ENCODE measurements around the gene GATC.
"Not testable (repeated sequence)": the region's sequence is repeated elsewhere in the genome, so short reads cannot be mapped to it uniquely, and the experiment has no call there.

The GATC gene

DNA sequence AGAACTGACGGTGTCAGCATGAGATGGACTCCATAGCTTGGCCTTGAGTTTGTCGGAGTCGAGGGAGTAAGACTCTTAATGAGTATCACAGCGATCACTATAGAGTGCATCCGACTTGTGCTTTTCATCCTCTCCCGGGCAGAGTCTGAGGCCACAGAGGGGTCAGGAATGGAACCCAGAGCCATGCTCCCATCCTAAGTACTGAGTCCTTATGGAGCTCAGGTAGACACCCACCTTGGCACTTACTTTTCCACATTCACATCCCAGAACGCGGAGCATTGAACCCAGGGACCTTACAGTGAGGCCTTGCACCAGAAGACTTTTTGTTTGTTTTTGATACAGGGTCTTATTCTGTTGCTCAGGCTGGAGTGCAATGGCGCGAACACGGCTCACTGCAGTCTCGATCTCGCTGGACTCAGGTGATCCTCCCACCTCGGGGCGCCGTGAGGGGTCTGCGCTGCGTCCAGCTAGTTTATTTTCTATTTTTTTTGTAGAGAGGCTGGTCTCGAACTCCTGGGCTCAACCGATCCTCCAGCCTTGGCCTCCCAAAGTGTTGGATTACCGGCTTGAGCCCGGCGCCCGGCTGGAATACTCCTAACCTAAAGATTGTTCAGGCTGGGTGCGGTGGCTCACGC, 24.0 kb downstream of the GATC start:
- peak in 1 of 3 experiments; percentile 53 for DNase-seq

DNA sequence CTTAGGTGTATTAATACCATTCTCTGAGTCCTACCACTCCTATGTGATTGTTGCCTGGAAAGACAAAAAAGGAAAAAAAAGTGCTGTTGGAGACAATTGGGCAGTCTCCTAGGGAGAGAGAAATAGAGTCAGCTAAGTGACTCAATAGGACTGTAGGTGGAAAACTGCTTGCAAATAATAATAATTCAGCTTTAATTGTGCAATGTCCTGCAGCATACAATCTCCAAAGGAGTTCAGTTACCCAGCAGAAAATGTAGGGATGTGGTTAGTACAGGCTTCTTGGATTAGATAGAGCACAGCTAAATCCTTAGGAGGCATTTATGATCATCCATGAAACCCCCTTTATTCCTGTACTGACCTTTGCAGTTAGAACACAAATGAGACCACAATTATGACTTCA, 26.3 kb downstream of the GATC start:
- DNase-seq, result no peak

DNA sequence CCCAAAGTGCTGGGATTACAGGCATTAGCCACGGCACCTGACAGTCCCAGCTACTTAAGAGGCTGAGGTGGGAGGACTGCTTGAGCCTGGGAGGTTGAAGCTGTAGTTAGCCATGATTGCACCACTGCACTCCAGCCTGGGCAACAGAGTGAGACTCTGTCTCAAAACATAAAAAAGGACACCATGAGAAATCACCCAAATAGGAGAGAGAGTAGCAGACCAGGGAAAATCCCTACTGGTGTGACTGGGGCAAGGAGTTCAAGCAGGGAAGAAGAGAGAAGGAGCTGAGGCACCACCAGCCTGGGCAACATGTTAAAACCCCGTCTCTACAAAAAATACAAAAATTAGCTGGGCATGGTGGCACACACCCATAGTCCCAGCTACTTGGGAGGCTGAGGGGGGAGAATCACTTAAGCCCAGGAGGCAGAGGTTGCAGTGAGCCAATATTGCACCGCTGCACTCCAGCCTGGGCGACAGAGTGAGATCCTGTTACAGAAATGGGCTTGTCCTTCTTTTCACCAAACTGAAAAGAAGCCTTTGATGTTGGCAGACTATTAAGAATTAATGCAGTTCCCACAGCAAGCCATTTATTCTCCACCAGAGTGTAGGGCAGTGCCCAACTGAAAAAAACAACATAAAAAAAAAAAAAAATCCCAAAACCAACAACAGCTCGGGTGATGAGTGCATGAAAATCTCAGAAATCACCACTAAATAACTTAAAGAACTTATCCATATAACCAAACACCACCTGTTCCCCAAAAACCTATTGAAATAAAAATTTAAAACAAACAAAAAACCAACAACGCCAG, 27.8 kb downstream of the GATC start:
- DNase-seq, result peak in 1 of 3 experiments; percentile 19

DNA sequence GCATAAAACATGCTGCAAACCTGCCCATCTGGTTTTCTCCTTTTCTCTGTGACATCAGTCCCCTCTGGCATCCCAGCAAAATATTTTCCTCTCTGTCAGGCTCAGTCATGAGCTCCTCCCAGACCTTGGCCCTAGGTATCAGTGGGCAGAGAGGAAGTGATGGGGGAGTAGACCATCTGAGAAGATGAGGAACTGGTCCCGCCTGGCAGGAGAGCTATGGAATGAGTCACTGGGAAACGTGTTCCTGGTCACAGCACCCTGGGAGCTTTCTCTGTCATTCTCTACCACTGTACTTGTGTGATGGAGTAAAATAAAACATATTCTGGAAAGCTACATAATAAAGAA, 28.3 kb downstream of the GATC start:
- peak in 2 of 3 experiments; percentile 27 to 43 for DNase-seq

DNA sequence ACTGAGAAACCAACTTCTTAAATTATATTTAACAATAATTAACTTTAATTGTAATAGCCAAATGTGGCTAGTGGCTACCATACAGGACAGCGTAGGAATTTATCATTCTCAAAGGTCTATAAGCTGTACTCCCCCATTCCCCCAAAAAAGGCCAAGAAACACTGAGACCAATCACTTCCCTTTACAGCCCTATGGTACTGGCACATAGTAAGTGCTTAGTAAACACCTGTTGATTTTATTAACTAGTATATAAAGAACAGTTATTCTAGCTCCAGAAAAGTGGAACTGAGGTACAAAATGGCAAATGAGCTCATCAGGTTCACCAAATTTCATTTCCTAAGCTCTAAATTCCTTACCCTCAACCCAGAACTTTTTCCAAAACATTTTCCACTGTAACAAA, 29.4 kb downstream of the GATC start:
- no peak for DNase-seq

DNA sequence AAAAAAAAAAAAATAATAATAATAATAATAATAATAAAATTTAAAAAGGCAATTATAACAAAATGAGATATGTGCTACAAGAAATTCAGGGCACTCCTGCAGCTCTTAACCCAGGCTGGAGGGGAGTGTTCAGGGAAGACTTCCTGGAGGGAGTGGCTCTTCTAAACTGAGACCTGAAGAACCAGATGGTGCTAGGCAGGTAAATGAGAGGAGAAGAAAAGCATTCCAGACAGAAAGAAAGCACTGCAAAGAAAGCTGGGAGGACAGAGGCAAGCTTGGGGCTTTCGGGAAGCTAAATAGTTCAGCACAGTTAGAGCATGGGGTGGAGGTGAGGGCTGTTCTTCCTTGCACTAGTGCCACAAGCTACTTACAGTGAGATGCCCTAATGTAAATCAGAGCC, 33.2 kb downstream of the GATC start:
- DNase-seq, result no peak

DNA sequence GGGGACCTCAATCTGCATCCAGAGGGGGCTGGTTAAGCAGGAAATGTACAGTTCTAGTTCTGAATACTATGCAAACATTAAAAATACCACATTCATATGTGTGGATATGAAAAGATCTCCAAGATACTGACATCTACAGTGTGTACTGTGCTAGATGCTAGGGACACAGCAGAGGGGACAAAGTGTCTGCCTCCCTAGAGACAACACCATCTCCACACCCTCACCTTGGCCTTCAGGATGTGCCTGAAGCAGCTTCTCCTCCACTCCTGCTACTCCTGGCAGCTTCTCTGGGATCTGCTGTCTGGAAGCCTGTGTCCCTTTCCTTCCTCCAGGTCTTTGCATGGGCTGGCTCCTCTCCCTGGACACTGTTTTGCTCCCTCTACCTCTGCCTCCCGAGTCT, 34.0 kb downstream of the GATC start:
- DNase-seq, result no peak

DNA sequence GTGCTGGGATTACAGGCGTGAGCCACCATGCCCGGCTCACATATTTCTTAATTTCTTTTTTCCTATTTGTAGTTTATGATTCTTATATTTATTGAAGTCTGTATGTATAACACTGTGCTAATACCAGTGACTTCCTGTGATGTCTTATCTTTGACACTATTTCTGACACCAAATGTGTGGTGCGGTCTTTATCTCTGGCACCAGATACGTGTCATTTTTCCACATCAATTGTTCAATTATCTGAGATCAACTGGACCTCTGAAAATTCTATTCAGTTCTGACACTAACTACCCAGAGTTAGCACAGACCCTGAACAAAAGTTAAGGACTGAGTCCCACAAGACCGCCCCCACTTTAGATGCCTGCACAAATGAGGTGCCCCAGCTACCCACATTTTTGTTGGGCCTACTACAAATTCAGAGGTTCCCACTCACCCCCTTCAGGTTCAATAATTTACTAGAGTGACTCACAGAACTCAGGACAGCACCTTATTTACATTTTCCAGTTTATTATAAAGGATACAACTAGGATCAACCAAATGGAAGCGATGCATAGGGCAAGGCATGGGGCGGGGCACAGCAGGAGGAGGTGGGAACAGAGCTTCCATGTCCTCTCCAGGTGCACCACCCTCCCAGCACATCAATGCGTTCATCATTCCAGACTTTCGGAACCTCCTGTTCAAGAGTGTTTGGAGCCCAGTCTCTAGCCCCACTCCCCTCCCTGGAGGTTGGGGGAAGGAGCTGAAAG, 35.0 kb downstream of the GATC start:
- DNase-seq, result no peak

DNA sequence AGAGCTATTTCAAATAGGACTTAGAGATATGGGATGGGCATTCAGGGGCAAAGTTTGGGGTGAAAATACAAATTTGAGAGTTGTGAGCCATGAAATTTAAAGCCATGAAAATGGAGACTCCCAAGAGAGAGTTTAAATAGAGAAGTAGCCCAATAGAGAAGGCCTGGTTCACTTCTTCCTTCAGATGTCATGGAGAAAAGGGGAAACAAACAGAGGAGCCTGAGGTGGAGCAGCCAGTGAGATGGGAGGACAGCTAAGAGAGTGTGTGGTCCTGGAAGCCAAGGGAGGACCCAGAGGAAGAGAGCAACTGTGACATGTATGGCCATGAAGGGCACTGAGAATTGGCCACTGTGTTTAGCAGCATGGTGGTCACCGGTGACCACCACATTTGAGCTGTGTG, 37.4 kb downstream of the GATC start:
- no peak for DNase-seq

DNA sequence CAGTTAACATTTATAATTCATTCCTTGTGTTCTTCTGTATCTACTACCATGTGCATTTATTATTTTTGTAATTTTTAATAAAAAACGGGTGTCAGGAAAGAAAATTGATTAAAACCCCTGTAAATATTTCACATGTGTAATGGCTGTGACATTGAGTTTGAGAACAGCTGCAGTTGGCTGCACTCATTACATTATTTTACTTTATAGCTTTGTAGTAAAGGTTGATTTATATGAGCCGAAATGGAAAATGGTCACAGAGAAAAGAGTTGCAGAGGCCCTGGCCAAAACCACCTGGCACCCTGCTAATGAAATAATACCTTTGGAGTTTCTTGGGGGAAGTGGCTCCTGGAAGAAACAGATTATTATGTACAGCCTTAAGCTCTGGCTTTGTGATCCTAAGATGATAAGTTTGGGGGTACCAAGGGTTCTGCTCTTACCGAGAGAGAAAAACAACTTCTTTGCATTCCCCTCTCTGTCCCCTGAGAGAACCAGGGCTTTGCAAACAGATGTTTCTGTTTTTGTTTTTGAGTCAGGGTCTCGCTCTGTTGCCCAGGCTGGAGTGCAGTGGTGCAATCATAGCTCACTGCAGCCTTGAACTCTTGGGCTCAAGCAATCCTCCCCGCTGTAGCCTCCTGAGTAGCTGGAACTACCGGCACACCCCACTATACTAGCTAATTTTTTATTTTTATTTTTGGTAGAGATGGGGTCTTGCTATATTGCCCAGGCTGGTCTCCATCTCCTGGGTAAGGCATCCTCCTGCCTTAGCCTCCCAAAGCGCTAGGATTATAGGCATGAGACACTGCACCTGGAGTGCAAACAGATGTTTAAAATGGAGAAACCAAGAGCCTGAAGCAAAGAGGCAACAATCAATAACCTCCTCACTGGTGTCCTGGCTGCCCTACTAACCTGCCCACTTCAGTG, 40.0 kb downstream of the GATC start:
- no peak for DNase-seq

DNA sequence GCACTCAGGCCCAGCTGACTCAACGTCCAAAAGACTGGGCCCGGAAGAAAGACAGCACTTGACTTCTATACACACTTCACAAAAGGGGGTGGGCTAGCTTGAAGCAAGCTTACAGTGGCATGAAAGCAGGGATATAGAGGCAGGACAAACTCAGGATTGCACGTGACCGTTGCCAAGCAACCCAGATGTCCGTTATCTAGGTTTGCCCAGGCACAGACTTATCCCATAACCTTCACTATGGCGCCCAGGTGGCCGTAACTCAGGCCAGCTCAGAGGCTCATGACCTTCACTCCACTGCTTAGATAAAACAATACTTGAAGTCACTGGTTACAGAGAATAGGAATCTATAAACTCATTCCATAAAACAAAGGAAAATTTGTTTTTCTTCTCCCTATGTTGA, 41.3 kb downstream of the GATC start:
- DNase-seq, result not testable (repeated sequence)

DNA sequence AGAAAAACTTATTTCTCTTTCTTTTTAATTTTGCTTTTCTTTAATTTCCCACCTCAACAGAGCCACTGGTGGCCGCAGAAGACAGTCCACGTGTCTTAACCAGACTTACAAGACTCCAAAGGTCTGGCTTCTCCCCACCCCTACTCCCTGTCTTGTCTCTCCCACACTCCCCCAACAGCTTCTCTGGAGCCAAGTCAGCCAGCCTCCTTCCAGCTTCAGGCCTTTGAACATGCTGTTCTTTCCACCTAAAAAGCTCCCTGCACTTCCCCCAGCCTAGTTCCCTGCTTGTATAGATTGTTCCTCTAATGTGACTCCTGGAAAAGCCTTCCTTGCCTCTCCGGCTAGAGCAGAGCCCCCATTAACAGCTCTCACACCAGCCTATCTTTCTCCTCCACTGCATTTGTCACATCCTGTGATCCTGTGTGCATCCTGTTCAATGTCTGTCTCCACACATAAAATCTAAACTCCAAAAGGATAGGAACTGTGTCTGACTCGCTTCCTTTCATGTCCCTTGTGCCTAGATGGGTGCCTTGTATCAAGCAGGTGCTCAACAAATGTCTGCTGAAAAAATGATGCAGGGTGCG, 41.9 kb downstream of the GATC start:
- DNase-seq, result no peak

DNA sequence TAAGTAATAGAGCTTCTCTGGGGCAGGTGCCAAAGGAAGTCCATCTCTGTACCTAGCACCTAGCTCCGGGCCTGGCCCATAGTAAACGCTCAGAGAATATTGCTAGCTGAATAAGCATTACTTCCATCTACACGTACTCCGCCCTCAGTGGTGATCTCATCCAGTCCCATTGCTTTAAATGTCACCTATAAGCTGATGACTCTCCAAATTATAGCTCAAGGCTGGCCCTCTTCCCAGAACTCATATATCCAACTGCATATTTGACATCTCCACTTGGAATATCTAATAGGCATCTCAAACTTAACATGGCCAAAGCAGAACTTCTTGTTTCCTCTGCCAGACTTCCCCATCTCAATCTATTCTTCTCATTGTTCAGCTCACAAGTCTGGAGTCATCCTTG, 42.8 kb downstream of the GATC start:
- DNase-seq, result no peak

DNA sequence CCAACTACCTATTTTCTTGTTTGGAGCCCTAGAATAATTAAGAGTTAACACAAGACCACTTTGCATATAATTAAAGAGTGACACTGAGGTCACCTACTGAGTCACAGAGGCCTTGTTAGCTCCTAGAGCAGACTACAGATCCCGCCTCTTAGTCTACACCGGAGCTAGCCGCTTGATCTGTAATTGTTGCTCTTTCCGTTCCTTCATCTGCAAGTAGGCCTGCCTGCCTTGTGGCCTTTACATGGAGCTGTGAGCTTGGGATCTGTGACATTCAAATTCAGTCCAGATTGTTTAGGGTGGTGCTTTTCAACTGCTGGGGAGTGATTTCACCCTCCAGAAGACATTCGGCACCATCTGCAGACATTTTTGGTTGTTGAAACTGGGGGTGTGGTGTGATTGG, 44.1 kb downstream of the GATC start:
- DNase-seq, result no peak

DNA sequence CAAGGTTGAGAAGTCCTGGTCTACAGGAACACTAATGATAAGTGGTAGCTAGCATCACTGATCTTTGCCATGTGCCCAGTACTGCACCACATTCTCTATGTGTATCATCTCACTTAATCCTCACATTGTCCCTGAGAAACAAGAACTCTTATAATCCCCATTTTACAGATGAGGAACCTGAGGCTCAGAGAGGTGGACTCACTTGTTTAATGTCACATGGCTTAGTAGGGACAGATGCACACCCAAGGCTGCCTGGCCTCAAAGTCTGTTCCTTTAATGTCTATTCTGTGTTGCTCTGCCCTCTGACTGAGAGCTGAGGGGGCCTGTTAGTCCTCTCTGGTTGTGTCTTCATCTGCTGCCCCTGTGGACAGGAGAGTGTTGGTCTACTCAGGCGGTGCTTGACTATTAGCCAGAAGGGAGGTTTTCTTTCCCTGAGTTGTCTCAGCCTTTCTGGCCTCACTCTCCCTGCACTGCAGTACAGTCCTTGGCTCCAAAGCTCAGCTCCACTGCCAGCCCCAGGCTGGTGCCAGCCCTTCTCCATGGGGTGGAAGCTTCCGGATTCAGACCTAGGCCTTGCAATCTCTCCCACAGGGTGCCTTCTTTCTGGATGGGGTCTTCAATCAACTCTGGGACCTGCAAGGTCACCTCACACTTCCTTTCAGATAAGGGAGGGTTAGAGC, 44.7 kb downstream of the GATC start:
- no peak for DNase-seq

DNA sequence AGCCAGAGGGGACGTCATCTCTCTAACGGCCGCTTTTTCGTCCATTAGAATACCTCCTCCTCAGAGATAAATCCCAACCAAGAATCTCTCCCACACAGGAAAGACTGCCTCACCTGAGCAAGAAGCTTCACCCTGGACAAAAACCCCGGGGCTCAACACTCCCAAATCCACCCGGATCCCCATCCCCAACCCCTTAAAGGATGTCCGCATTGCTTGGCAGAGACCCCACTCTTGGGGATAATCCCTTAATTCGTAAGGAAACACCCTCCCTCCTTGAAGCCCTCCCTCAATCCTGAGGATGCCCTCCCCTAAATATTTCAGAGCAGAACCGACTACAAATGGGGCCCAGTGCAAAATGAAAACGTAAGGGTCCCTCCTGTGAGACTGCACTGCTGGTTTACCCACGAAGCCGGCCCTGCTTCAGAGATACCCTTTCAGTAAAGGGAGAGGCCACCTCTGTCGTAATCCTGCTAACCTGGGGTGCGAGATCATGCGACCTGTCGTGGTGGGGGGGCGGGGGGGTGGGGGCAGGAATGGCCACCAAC, 49.0 kb downstream of the GATC start:
- peak in 2 of 3 experiments; percentile 32 to 51 for DNase-seq

DNA sequence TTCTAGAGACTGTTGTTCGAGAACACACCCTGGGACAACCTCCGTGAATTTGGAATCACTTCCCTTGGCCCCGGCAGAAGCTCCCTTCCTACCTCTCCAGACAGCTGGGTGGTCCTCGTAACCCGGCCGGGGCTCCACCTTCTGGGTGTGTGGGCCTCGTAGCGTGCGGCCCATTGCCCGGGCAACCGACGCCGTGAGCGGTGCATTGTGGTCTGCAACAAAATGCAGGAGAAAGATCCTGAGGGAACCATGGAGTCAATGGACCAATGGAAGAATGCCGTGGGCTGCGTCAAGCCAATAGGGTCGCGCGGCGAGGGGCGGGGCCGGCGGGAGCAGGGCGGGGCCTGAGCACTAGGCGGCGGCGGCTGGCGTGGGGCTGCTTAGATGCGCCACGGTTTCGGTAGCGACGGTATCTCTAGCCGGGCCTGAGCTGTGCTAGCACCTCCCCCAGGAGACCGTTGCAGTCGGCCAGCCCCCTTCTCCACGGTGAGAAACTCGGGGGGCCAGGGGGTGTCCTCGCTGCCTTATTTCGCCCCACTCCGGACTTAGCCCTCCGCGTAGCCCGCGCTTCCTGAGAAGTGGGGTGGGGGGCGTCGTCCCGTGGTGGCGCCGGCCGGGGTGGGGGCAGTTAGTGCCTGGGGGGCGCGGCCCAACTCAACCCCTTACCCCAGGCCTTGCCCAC, 49.6 kb downstream of the GATC start, which contains the start of gene DYNLL1:
TSS of gene DYNLL1 (plus strand) at position 383 of the 682 bp plus-strand sequence. CDS start 309 bp downstream, outside the sequence.
- DNase-seq, result peak; percentile 98 to 99 (median 99)

DNA sequence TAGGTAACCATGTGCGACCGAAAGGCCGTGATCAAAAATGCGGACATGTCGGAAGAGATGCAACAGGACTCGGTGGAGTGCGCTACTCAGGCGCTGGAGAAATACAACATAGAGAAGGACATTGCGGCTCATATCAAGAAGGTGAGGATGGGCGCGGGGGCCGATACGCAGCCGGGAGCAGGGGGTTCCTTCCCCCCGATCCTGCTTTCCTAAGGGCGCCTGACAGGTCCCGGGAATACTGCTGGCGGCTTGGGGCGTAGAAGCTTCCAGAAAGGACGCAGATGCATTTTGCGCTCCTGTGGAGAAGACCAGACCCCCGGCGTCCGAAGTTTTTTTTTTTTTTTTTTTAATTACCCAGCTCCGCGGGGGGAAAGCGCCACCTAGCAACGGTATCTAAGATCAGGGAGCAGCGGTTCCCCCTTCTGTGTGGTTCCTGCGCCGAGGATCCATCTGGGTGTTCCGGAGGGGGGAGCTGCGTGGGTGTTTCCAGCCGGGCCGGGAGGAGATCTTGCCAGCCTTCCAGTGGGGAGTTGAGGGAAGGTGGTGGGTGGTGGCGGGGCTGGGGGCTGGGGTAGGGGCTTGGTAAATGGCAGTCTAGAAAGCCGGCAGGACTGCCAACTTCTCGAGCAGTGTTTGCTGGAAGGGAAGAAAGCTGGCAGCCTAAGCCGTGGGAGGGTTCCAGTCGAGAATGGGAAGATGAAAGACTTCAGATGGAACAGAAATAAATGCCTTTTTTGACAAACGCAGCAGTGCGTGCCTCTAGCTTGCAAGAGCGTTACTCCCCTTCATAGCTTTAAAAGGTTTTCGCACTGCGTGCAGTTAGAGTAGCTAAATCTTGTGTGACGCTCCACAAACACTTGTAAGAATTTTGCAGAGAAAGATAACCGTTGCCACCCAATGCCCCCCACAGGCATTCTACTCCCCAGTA, 50.4 kb downstream of the GATC start:
- DNase-seq, result peak; percentile 40 to 88 (median 77)

DNA sequence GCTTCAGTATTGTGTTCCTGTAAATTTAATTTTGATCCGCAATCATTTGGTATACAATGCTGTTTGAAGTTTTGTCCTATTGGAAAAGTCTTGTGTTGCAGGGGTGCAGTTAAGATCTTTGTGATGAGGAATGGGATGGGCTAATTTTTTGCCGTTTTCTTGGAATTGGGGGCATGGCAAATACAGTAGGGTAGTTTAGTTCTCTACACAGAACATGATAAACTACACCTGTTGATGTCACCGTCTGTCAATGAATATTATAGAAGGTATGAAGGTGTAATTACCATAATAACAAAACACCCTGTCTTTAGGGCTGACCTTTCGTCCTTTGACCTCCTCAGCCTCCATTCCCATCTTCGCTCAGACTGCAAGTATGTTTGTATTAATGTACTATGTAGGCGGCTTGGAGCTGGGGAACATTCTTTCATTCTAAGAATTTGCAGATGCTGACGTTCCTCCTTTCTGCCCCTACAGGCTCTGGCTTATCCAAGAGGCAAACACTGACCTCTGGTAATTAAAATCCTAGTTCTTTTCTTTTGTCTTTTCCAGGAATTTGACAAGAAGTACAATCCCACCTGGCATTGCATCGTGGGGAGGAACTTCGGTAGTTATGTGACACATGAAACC, 51.4 kb downstream of the GATC start:
- DNase-seq, result no peak
